GM10847 (cell line): ENCODE data around the gene TTYH1.

Experiments used
- POLR2A ChIP-seq: IDR thresholded peaks from 2 replicates; pipeline ENCODE4 v1.6.1; 2011; ENCODE audit not compliant: insufficient read length; ENCODE audit errors: extremely low read depth

The TTYH1 gene

GRCh38 chr19:54399189-54399588 lies 16.1 kb upstream of the TTYH1 start:
- TF ChIP-seq POLR2A: no peak

- no peak for TF ChIP-seq POLR2A
Observed at GRCh38 chr19:54400913-54401312, 14.4 kb upstream of the TTYH1 start.

GRCh38 chr19:54403054-54403453 lies 12.2 kb upstream of the TTYH1 start:
- TF ChIP-seq POLR2A: no peak

- no peak for TF ChIP-seq POLR2A
Observed at GRCh38 chr19:54405628-54406027, 9.6 kb upstream of the TTYH1 start.

- no peak for TF ChIP-seq POLR2A
Observed at GRCh38 chr19:54407780-54408179, 7.5 kb upstream of the TTYH1 start.

- no peak for TF ChIP-seq POLR2A
Observed at GRCh38 chr19:54408456-54409026, 6.7 kb upstream of the TTYH1 start.

- no peak for TF ChIP-seq POLR2A
Observed at GRCh38 chr19:54411033-54411432, 4.2 kb upstream of the TTYH1 start.

GRCh38 chr19:54412877-54413276 lies 2.4 kb upstream of the TTYH1 start:
- TF ChIP-seq POLR2A: no peak

GRCh38 chr19:54414156-54414555 lies 1.1 kb upstream of the TTYH1 start:
- no peak for TF ChIP-seq POLR2A

- no peak for TF ChIP-seq POLR2A
Observed at GRCh38 chr19:54415901-54416673, 823 bp downstream of the TTYH1 start.

GRCh38 chr19:54416695-54417491 lies 1.6 kb downstream of the TTYH1 start:
- no peak for TF ChIP-seq POLR2A

- TF ChIP-seq POLR2A: no peak
Observed at GRCh38 chr19:54418030-54418929, 3.0 kb downstream of the TTYH1 start.

- no peak for TF ChIP-seq POLR2A
Observed at GRCh38 chr19:54418930-54419800, 3.9 kb downstream of the TTYH1 start.

- no peak for TF ChIP-seq POLR2A
Observed at GRCh38 chr19:54420068-54420382, 4.8 kb downstream of the TTYH1 start.
